ENCODE results near the gene ZNF683. TPM values are rescaled to one million over a fixed set of nuclear protein-coding genes. Genes with fewer than 3 reads are reported as not detected.

ZNF683 gene
- total and polyA plus RNA-seq, 4 donors: 0.09 to 0.17 TPM; not detected in 2

DNA sequence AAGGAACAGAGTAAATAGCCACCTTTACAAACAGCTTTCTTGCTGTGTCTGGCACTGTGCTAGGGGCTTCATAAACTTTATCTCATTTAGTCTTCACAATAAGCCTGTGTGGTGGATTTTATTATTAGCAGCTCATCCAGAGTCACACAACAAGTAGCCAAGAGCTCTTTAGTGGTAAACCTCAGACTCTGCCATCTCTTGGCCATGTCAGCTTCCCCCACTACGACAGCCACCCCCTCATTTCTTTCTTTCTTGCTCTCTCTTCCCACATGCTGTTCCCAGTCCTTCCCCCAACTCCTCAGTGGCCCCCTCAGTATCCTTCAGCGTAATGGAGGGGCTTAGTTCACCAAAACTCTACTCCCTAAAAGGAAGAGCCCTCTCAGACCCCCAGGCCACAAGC, 1.2 kb upstream of the ZNF683 start:
- no peak for DNase-seq (ENCODE audit: low spot score)
- 54% methylated on average over 2 of the region's 2 CpGs for WGBS
- H3K4me3 ChIP-seq (ENCODE audit: low read depth in 1 of 3, low read length in 3 of 3): no peak overlapping the region
- no peaks in the 10 kb centered on the region for H3K36me3 ChIP-seq (ENCODE audit: control insufficient read depth in 4 of 4, insufficient read depth in 3 of 4, low read depth in 1 of 4, low read length in 3 of 4)
- no peak overlapping the region for H3K27ac ChIP-seq (ENCODE audit: low read depth in 1 of 2, low read length in 2 of 2)
- no peaks in the 10 kb centered on the region for H3K4me1 ChIP-seq (ENCODE audit: control insufficient read depth in 4 of 4, insufficient read depth in 4 of 4, low read length in 3 of 4)
- no peaks in the 10 kb centered on the region for H3K9me3 ChIP-seq (ENCODE audit: control insufficient read depth in 4 of 4, low read length in 3 of 4)
- H3K9ac ChIP-seq (ENCODE audit: low read depth in 1 of 2, low read length in 2 of 2): no peak overlapping the region
- no peaks in the 10 kb centered on the region for H3K27me3 ChIP-seq (ENCODE audit: control insufficient read depth in 4 of 4, insufficient read depth in 4 of 4, low read length in 3 of 4)
- TF ChIP-seq RAD21 (IDR thresholded peaks at IDR 0.05) (no peak), FOXA2 (IDR thresholded peaks at IDR 0.05) (no peak), JUND (IDR thresholded peaks at IDR 0.05) (no peak), YY1 (IDR thresholded peaks at IDR 0.05) (no peak), TAF1 (conservative IDR thresholded peaks at IDR 0.05) (no peak), SP1 (IDR thresholded peaks at IDR 0.05) (no peak), HNF4A (conservative IDR thresholded peaks at IDR 0.05) (no peak)
- TF ChIP-seq, protein P1, sequence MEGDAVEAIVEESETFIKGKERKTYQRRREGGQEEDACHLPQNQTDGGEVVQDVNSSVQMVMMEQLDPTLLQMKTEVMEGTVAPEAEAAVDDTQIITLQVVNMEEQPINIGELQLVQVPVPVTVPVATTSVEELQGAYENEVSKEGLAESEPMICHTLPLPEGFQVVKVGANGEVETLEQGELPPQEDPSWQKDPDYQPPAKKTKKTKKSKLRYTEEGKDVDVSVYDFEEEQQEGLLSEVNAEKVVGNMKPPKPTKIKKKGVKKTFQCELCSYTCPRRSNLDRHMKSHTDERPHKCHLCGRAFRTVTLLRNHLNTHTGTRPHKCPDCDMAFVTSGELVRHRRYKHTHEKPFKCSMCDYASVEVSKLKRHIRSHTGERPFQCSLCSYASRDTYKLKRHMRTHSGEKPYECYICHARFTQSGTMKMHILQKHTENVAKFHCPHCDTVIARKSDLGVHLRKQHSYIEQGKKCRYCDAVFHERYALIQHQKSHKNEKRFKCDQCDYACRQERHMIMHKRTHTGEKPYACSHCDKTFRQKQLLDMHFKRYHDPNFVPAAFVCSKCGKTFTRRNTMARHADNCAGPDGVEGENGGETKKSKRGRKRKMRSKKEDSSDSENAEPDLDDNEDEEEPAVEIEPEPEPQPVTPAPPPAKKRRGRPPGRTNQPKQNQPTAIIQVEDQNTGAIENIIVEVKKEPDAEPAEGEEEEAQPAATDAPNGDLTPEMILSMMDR (IDR thresholded peaks at IDR 0.05; ENCODE audit: low read depth, low read length, missing input control): no peak
- TF ChIP-seq, protein P2, sequence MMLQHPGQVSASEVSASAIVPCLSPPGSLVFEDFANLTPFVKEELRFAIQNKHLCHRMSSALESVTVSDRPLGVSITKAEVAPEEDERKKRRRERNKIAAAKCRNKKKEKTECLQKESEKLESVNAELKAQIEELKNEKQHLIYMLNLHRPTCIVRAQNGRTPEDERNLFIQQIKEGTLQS (IDR thresholded peaks at IDR 0.05): no peak
- TF ChIP-seq, protein P3, sequence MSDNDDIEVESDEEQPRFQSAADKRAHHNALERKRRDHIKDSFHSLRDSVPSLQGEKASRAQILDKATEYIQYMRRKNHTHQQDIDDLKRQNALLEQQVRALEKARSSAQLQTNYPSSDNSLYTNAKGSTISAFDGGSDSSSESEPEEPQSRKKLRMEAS (IDR thresholded peaks at IDR 0.05): no peak

DNA sequence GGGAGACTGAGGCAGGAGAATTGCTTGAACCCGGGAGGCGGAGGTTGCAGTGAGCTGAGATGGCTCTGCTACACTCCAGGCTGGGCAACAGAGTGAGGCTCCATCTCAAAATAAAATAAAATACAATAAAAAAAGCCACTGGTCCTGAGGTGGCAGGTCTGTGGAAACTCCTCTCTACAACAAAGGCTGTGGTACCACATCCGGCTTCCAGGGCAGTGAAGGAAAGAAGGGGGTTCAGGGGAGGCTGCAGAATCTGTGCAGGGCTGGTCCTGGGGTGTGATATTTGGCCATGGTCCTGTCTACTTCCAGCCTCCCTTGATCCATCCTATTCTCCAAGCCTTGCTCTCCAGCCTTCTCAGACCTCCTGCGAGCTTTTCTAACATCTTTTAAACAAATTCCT, 731 bp upstream of the ZNF683 start:
- WGBS: 71% methylated on average over 4 of the region's 4 CpGs
- no peaks in the 10 kb centered on the region for H3K4me1 ChIP-seq (ENCODE audit: control insufficient read depth in 4 of 4, insufficient read depth in 4 of 4, low read length in 3 of 4)
- DNase-seq (ENCODE audit: low spot score): no peak
- H3K27ac ChIP-seq (ENCODE audit: low read depth in 1 of 2, low read length in 2 of 2): no peak overlapping the region
- no peaks in the 10 kb centered on the region for H3K9me3 ChIP-seq (ENCODE audit: control insufficient read depth in 4 of 4, low read length in 3 of 4)
- no peak overlapping the region for H3K4me3 ChIP-seq (ENCODE audit: low read depth in 1 of 3, low read length in 3 of 3)
- no peaks in the 10 kb centered on the region for H3K27me3 ChIP-seq (ENCODE audit: control insufficient read depth in 4 of 4, insufficient read depth in 4 of 4, low read length in 3 of 4)
- H3K36me3 ChIP-seq (ENCODE audit: control insufficient read depth in 4 of 4, insufficient read depth in 3 of 4, low read depth in 1 of 4, low read length in 3 of 4): no peaks in the 10 kb centered on the region
- no peak for TF ChIP-seq HNF4G (IDR thresholded peaks at IDR 0.05)
- TF ChIP-seq EGR1 (IDR thresholded peaks at IDR 0.05; ENCODE audit: low read depth in 2 of 2): no peak
- TF ChIP-seq FOXA2 (IDR thresholded peaks at IDR 0.05): no peak
- no peak overlapping the region for H3K9ac ChIP-seq (ENCODE audit: low read depth in 1 of 2, low read length in 2 of 2)

DNA sequence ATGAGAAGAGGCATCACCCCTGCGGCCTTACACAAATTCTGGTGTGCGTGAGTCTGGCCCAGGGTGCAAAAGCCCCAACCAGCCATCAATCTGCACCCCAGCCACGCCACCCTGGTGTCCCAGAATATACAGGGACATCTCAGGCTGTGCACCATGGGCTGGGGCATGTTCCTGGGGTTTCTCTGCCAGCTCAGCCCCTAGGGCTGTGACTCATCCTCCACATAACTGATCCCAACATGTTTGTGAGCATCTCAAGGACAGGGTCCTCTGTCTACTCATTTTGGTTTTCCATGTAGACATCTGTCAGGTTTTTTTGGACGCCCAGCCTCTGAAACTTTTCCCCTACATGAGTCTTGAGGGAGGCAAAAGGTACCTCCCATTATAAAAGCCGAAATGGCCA, 511 bp downstream of the ZNF683 start:
- DNase-seq (ENCODE audit: low spot score): no peak
- H3K4me1 ChIP-seq (ENCODE audit: control insufficient read depth in 4 of 4, insufficient read depth in 4 of 4, low read length in 3 of 4): no peaks in the 10 kb centered on the region
- H3K27ac ChIP-seq (ENCODE audit: low read depth in 1 of 2, low read length in 2 of 2): no peak overlapping the region
- no peaks in the 10 kb centered on the region for H3K27me3 ChIP-seq (ENCODE audit: control insufficient read depth in 4 of 4, insufficient read depth in 4 of 4, low read length in 3 of 4)
- 91% methylated on average over 5 of the region's 5 CpGs for WGBS
- H3K36me3 ChIP-seq (ENCODE audit: control insufficient read depth in 4 of 4, insufficient read depth in 3 of 4, low read depth in 1 of 4, low read length in 3 of 4): no peaks in the 10 kb centered on the region
- H3K4me3 ChIP-seq (ENCODE audit: low read depth in 1 of 3, low read length in 3 of 3): no peak overlapping the region
- no peaks in the 10 kb centered on the region for H3K9me3 ChIP-seq (ENCODE audit: control insufficient read depth in 4 of 4, low read length in 3 of 4)
- no peak overlapping the region for H3K9ac ChIP-seq (ENCODE audit: low read depth in 1 of 2, low read length in 2 of 2)
- TF ChIP-seq, protein P2 (IDR thresholded peaks at IDR 0.05): no peak
- no peak for TF ChIP-seq GABPA (IDR thresholded peaks at IDR 0.05 in 1 of 2, conservative IDR thresholded peaks at IDR 0.05 in 1 of 2)
- TF ChIP-seq, protein P4, sequence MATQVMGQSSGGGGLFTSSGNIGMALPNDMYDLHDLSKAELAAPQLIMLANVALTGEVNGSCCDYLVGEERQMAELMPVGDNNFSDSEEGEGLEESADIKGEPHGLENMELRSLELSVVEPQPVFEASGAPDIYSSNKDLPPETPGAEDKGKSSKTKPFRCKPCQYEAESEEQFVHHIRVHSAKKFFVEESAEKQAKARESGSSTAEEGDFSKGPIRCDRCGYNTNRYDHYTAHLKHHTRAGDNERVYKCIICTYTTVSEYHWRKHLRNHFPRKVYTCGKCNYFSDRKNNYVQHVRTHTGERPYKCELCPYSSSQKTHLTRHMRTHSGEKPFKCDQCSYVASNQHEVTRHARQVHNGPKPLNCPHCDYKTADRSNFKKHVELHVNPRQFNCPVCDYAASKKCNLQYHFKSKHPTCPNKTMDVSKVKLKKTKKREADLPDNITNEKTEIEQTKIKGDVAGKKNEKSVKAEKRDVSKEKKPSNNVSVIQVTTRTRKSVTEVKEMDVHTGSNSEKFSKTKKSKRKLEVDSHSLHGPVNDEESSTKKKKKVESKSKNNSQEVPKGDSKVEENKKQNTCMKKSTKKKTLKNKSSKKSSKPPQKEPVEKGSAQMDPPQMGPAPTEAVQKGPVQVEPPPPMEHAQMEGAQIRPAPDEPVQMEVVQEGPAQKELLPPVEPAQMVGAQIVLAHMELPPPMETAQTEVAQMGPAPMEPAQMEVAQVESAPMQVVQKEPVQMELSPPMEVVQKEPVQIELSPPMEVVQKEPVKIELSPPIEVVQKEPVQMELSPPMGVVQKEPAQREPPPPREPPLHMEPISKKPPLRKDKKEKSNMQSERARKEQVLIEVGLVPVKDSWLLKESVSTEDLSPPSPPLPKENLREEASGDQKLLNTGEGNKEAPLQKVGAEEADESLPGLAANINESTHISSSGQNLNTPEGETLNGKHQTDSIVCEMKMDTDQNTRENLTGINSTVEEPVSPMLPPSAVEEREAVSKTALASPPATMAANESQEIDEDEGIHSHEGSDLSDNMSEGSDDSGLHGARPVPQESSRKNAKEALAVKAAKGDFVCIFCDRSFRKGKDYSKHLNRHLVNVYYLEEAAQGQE (IDR thresholded peaks at IDR 0.05): no peak
- TF ChIP-seq HNF4A (conservative IDR thresholded peaks at IDR 0.05): no peak
- no peak for TF ChIP-seq TAF1 (conservative IDR thresholded peaks at IDR 0.05)
- TF ChIP-seq, protein P1 (IDR thresholded peaks at IDR 0.05; ENCODE audit: low read depth, low read length, missing input control): no peak
- TF ChIP-seq SP1 (IDR thresholded peaks at IDR 0.05): no peak
- no peak for TF ChIP-seq NR2F2 (IDR thresholded peaks at IDR 0.05)
- no peak for TF ChIP-seq FOXA1 (IDR thresholded peaks at IDR 0.05)
- no peak for TF ChIP-seq EGR1 (IDR thresholded peaks at IDR 0.05; ENCODE audit: low read depth in 2 of 2)
- no peak for TF ChIP-seq HNF4G (IDR thresholded peaks at IDR 0.05)
- TF ChIP-seq JUND (IDR thresholded peaks at IDR 0.05): no peak
- TF ChIP-seq FOXA2 (IDR thresholded peaks at IDR 0.05): no peak
- TF ChIP-seq, protein P3 (IDR thresholded peaks at IDR 0.05): no peak
- no peak for TF ChIP-seq RAD21 (IDR thresholded peaks at IDR 0.05)

Measured in liver (tissue), 9 donors.